A549 (cell line): ENCODE results near the gene TMEM190. TPM values are rescaled to one million over a fixed set of nuclear protein-coding genes. Genes with fewer than 3 reads are reported as not detected.
A peak's percentile ranks its signal among the peaks of the same experiment; 100 is the strongest.

Experiments used
- ATAC-seq, 2 experiments: fragments of 200-7000 bp in 1 of 2; fragments of >200 bp in 1 of 2; cut with Nextera tagmentation in 1 of 2; cut with Tn5 transposase in 1 of 2; 3 replicates each; pipeline versions ENCODE4 v1.8.0 to v1.9.1; 2018 to 2020; ENCODE audit warnings: mild to moderate bottlenecking in 1 of 2, moderate library complexity in 1 of 2
- CTCF ChIA-PET: fragments of 300-600 bp; sonication (Branson Sonifier 250); formaldehyde crosslinking; extraction: SDS; loops from one replicate; lab custom pipeline; 2021; ENCODE audit warnings: antibody characterized with exemption, inconsistent platforms; lab: Yijun Ruan, JAX
- POLR2A ChIA-PET: fragments of 350-600 bp; formaldehyde crosslinking; extraction: SDS; loops from one replicate; lab custom pipeline; 2021; ENCODE audit warnings: antibody characterized with exemption, inconsistent platforms; lab: Yijun Ruan, JAX
- DNase-seq, 2 experiments: peaks; one replicate each; pipeline versions ENCODE4 v3.0.0 to v3.0.0-alpha.2; 2011 to 2016; ENCODE audit warnings: low read depth in 1 of 2, low spot score in 1 of 2
- FAIRE-seq: peaks from 2 replicates; lab custom pipeline; 2011; peaks lifted over from hg19 to GRCh38; lab: Jason Lieb, UNC
- H3K27ac ChIP-seq, 2 experiments: fragments of >200 bp; sonication (Bioruptor Twin); formaldehyde crosslinking; 3 replicates each; pipeline ENCODE4 v1.5.1; 2016 to 2017
- H3K4me1 ChIP-seq: fragments of >200 bp; sonication (Bioruptor Twin); formaldehyde crosslinking; 3 replicates; pipeline ENCODE4 v1.6.1; 2016
- H3K4me2 ChIP-seq: fragments of >200 bp; sonication (Bioruptor Twin); formaldehyde crosslinking; 3 replicates; pipeline ENCODE4 v1.6.1; 2016
- H3K4me3 ChIP-seq: fragments of >200 bp; sonication (Bioruptor Twin); formaldehyde crosslinking; 3 replicates; pipeline ENCODE4 v1.5.1; 2016
- H3K9me3 ChIP-seq: fragments of >200 bp; sonication (Bioruptor Twin); formaldehyde crosslinking; 3 replicates; pipeline ENCODE4 v1.6.1; 2016
- BHLHE40 ChIP-seq: IDR thresholded peaks from 2 replicates; pipeline ENCODE4 v1.6.1; 2012; ENCODE audit warnings: low read depth, low read length, inconsistent platforms
- CHD2 ChIP-seq: fragments of 150-350 bp; IDR thresholded peaks from 2 replicates; pipeline ENCODE4 v1.6.1; 2014; ENCODE audit warnings: low read length; ENCODE audit not compliant: partially characterized antibody
- EHF ChIP-seq: fragments of 250-450 bp; sonication (Bioruptor Pico); IDR thresholded peaks from 2 replicates; pipeline ENCODE4 v1.5.0; 2020; ENCODE audit warnings: mild to moderate bottlenecking
- EHMT2 ChIP-seq: fragments of 200-600 bp; sonication (generic); IDR thresholded peaks from 2 replicates; pipeline ENCODE4 v1.6.1; 2016; ENCODE audit warnings: antibody characterized with exemption, low read depth, mild to moderate bottlenecking, moderate library complexity
- FOSL2 ChIP-seq, 2 experiments: fragments of 450-650 bp in 1 of 2; fragments of >200 bp in 1 of 2; sonication (Bioruptor Twin) in 1 of 2; formaldehyde crosslinking; IDR thresholded peaks; 2 replicates each; pipeline versions ENCODE4 v1.5.0 to v1.6.1; 2016 to 2020; ENCODE audit warnings: mild to moderate bottlenecking in 1 of 2, moderate library complexity in 1 of 2
- GATA3 ChIP-seq: IDR thresholded peaks from 2 replicates; pipeline ENCODE4 v1.6.1; 2012; ENCODE audit warnings: borderline replicate concordance
- HEYL ChIP-seq: fragments of 250-450 bp; sonication (Bioruptor Pico); IDR thresholded peaks from 2 replicates; pipeline ENCODE4 v1.8.0; 2021; ENCODE audit warnings: mild to moderate bottlenecking, moderate library complexity
- HOXA7 ChIP-seq: fragments of 250-450 bp; sonication (Bioruptor Pico); IDR thresholded peaks from 2 replicates; pipeline ENCODE4 v1.5.0; 2020; ENCODE audit warnings: mild to moderate bottlenecking, moderate library complexity
- JUNB ChIP-seq: fragments of >200 bp; sonication (Bioruptor Twin); formaldehyde crosslinking; IDR thresholded peaks from 2 replicates; pipeline ENCODE4 v1.6.1; 2016
- KDM1A ChIP-seq: fragments of 200-600 bp; sonication (generic); IDR thresholded peaks from 2 replicates; pipeline ENCODE4 v1.6.1; 2016; ENCODE audit warnings: low read depth, mild to moderate bottlenecking
- MAZ ChIP-seq: fragments of 150-350 bp; IDR thresholded peaks from 2 replicates; pipeline ENCODE4 v1.6.1; 2014; ENCODE audit warnings: antibody characterized with exemption, low read depth, low read length, borderline replicate concordance
- POLR2AphosphoS2 ChIP-seq: conservative IDR thresholded peaks from 2 replicates; pipeline ENCODE4 v1.6.1; 2012; ENCODE audit warnings: low read length, improper control_type of control experiment, inconsistent platforms
- RFX5 ChIP-seq: fragments of 450-650 bp; IDR thresholded peaks from 2 replicates; pipeline ENCODE4 v1.7.1; 2014; ENCODE audit warnings: antibody characterized with exemption, mild to moderate bottlenecking, moderate library complexity
- RNF2 ChIP-seq: fragments of 200-600 bp; sonication (generic); IDR thresholded peaks from 2 replicates; pipeline ENCODE4 v1.6.1; 2016; ENCODE audit warnings: low read depth, mild to moderate bottlenecking, antibody characterized with exemption, moderate library complexity, borderline replicate concordance
- SREBF2 ChIP-seq: fragments of 450-650 bp; IDR thresholded peaks from 2 replicates; pipeline ENCODE4 v1.6.1; 2014; ENCODE audit warnings: mild to moderate bottlenecking, moderate library complexity
- TFCP2L1 ChIP-seq: fragments of 250-450 bp; sonication (Bioruptor Pico); IDR thresholded peaks from 2 replicates; pipeline ENCODE4 v1.5.0; 2021; ENCODE audit warnings: mild to moderate bottlenecking
- WGBS: methylation state at CpG from one replicate; pipeline ENCODE4 v1.1.6; 2017; ENCODE audit errors: missing lambda C conversion rate; 5-methylcytosine and 5-hydroxymethylcytosine counted together
- polyA plus RNA-seq, 4 experiments: library from polyadenylated mRNA; depleted of rRNA in 3 of 4; stranded (reverse); fragments of >200 nt; fragmentation: RNase III in 1 of 4; extraction: RNeasy Plus Mini Kit Qiagen cat#74134 plus additional on column Dnase treatment in 1 of 4; gene quantifications; 2 replicates in 3 of 4; 3 replicates in 1 of 4; pipeline ENCODE4 v1.2.3, GENCODE V29; 2011 to 2017
- TF ChIP-seq, protein P1 (sequence below): fragments of 450-650 bp; IDR thresholded peaks from 2 replicates; pipeline ENCODE4 v1.6.1; 2014; ENCODE audit warnings: antibody characterized with exemption
- TF ChIP-seq, protein P2 (sequence below): fragments of 200-600 bp; sonication (generic); IDR thresholded peaks from 2 replicates; pipeline ENCODE4 v1.6.1; 2016; ENCODE audit warnings: antibody characterized with exemption, mild to moderate bottlenecking, moderate library complexity
- TF ChIP-seq, protein P3 (sequence below): fragments of 150-350 bp; IDR thresholded peaks from 2 replicates; pipeline ENCODE4 v1.6.1; 2014; ENCODE audit warnings: low read depth, mild to moderate bottlenecking, low read length

The TMEM190 gene
- polyA plus RNA-seq, 2 of the 4 experiments (the other 2 are of a cell fraction): 0.58 to 1.7 TPM

DNA sequence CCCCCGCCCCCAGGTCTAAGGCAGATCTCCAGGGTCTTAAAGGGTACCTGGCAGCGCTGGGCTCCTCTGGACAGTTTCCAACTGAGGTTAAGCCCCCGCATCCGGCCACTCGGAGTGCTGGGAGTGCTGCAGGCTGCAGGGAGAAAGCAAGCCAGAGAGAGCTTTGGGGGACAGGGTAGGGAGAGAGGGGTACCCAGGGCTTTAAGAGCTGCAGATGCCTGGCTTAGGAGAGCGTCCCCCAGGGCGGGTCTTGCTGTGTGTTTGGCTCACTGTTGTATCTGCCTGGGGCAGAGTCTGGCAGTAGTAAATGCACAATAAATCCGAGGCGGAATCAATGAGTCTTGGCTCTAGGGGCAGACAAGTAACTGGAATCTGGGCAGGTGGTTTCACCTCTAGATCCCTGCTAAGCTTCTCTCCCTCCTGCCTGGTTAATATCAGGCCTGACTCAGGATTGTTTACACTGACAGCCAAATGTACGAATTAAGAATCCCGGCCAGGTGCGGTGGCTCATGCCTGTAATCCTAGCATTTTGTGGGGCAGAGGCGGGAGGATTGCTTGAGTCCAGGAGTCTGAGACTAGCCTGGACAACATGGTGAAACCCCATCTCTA is 21.3 kb upstream of the TMEM190 start:
- no peaks in the 10 kb centered on the region for H3K9me3 ChIP-seq
- H3K4me2 ChIP-seq: peak overlapping the region; percentile 82; the same call in 1 of the 3 replicates
- 44% methylated on average over 11 of the region's 13 CpGs for WGBS
- peaks cover 12% of the 10 kb centered on the region for H3K4me1 ChIP-seq
- ChIA-PET POLR2A (interaction anchor here (1.3 kb wide), 1 partner anchor 16 kb away, joined by 3 read pairs; the partner anchor contains the start of gene KMT5C), CTCF (interaction anchor here (0.9 to 14.8 kb wide), 9 partner anchors 11 to 209 kb away, joined by 3 to 105 read pairs (median 4); partner anchors contain the start of gene KMT5C)
- peak overlapping the region in 1 of 2 experiments; percentile 84; a peak in 3 of 6 replicates for H3K27ac ChIP-seq
- ATAC-seq (no peak), DNase-seq (no peak)
- no peak overlapping the region for H3K4me3 ChIP-seq
- TF ChIP-seq BHLHE40 (no peak), HOXA7 (no peak), FOSL2 (IDR thresholded peaks at IDR 0.05) (no peak), FOSL2 (CRISPR knock-in tag; IDR thresholded peaks at IDR 0.05) (no peak), GATA3 (no peak), JUNB (no peak), RNF2 (no peak), KDM1A (no peak), HEYL (CRISPR knock-in tag) (no peak), RFX5 (no peak), CHD2 (no peak), EHF (no peak), MAZ (no peak), TFCP2L1 (CRISPR knock-in tag) (no peak)
- TF ChIP-seq, protein P1, sequence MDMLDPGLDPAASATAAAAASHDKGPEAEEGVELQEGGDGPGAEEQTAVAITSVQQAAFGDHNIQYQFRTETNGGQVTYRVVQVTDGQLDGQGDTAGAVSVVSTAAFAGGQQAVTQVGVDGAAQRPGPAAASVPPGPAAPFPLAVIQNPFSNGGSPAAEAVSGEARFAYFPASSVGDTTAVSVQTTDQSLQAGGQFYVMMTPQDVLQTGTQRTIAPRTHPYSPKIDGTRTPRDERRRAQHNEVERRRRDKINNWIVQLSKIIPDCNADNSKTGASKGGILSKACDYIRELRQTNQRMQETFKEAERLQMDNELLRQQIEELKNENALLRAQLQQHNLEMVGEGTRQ: no peak
- TF ChIP-seq, protein P2, sequence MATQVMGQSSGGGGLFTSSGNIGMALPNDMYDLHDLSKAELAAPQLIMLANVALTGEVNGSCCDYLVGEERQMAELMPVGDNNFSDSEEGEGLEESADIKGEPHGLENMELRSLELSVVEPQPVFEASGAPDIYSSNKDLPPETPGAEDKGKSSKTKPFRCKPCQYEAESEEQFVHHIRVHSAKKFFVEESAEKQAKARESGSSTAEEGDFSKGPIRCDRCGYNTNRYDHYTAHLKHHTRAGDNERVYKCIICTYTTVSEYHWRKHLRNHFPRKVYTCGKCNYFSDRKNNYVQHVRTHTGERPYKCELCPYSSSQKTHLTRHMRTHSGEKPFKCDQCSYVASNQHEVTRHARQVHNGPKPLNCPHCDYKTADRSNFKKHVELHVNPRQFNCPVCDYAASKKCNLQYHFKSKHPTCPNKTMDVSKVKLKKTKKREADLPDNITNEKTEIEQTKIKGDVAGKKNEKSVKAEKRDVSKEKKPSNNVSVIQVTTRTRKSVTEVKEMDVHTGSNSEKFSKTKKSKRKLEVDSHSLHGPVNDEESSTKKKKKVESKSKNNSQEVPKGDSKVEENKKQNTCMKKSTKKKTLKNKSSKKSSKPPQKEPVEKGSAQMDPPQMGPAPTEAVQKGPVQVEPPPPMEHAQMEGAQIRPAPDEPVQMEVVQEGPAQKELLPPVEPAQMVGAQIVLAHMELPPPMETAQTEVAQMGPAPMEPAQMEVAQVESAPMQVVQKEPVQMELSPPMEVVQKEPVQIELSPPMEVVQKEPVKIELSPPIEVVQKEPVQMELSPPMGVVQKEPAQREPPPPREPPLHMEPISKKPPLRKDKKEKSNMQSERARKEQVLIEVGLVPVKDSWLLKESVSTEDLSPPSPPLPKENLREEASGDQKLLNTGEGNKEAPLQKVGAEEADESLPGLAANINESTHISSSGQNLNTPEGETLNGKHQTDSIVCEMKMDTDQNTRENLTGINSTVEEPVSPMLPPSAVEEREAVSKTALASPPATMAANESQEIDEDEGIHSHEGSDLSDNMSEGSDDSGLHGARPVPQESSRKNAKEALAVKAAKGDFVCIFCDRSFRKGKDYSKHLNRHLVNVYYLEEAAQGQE: no peak
- TF ChIP-seq, all 56 proteins: peak for 0
- no peak for FAIRE-seq

DNA sequence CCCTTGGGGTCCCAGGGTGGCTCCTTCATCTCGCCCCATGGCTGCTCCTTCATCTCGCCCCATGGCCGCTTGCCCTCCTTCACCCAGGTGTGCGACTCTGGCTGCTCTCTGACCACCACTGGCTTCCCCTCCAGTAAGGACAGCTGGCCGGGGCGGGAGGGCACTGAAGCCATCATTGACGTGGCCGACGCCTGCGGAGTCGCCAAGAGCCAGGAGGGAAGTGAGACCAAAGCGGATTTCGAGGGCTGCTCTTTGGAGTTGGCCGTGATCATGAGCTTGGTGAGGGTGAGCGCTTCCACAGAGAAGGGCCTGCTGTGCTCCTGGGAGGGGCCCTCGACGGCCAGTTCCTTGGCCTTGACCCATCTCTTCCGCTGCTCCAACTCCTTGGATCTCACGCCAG is 18.1 kb upstream of the TMEM190 start:
- CTCF ChIA-PET: interaction anchor here (1.1 to 14.8 kb wide), 5 partner anchors 13 to 67 kb away, joined by 3 to 105 read pairs (median 5); no protein-coding TSS in a partner anchor
- Histone ChIP-seq H3K4me1 (peaks cover 19% of the 10 kb centered on the region), H3K27ac (no peak overlapping the region), H3K4me2 (no peak overlapping the region), H3K4me3 (no peak overlapping the region), H3K9me3 (no peaks in the 10 kb centered on the region)
- TF ChIP-seq, protein P3, sequence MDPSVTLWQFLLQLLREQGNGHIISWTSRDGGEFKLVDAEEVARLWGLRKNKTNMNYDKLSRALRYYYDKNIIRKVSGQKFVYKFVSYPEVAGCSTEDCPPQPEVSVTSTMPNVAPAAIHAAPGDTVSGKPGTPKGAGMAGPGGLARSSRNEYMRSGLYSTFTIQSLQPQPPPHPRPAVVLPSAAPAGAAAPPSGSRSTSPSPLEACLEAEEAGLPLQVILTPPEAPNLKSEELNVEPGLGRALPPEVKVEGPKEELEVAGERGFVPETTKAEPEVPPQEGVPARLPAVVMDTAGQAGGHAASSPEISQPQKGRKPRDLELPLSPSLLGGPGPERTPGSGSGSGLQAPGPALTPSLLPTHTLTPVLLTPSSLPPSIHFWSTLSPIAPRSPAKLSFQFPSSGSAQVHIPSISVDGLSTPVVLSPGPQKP: no peak
- no peak for TF ChIP-seq POLR2AphosphoS2
- TF ChIP-seq SREBF2: no peak
- TF ChIP-seq FOSL2 (IDR thresholded peaks at IDR 0.05): no peak
- no peak for TF ChIP-seq FOSL2 (CRISPR knock-in tag; IDR thresholded peaks at IDR 0.05)
- no peak for TF ChIP-seq EHMT2
- TF ChIP-seq BHLHE40: no peak
- FAIRE-seq (no peak), DNase-seq (no peak), ATAC-seq (no peak)
- POLR2A ChIA-PET: interaction anchor here (0.6 kb wide), 1 partner anchor 143 kb away, joined by 3 read pairs; no protein-coding TSS in a partner anchor
- 87% methylated on average over 18 of the region's 19 CpGs for WGBS
